LNCAP (cell line): ENCODE measurements around the gene CDX1.

Source experiments
- CTCF ChIP-seq: fragments of 450-650 bp; IDR thresholded peaks from 2 replicates; pipeline ENCODE4 v1.5.1; 2017; ENCODE audit warnings: mild to moderate bottlenecking

Gene CDX1

DNA sequence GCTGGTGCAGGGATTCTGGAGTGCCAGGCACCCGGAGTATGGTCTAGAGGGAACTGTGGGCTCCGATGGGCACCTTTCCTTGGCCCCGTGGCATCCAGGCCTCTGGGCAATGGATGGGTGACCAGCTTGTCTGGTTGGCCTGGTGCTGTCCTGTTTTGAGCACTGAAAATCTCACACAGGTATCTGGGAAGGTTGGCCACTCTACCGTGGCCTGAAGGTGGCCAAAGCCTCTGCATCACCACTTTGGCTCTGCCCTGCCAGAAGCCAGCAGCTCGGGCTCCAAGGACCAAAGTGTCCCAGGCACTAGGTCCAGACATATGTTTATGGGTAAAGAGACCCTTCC lies 52.1 kb downstream of the CDX1 start:
- TF ChIP-seq CTCF, result no peak

DNA sequence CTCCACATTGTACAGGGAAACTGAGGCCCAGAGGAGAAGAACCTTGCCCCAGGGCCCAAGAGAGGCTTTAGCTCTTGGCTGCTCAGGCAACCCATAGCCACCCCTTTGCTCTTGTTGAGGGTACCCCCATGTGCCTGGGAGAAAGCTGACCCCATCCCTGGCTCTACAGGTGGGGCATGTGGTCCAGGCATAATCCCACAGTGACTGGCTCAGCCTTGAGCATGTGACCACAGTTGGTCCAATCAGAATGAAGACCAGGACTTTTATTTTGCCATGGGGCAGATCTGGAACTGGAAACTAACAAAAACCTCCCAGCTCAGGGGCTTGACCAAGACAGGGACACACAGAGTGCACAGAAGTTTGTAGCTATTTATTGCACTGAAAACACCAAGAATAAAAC lies 52.6 kb downstream of the CDX1 start:
- no peak for TF ChIP-seq CTCF

GRCh38 chr5:150219861-150220260 lies 53.3 kb downstream of the CDX1 start:
- no peak for TF ChIP-seq CTCF

DNA sequence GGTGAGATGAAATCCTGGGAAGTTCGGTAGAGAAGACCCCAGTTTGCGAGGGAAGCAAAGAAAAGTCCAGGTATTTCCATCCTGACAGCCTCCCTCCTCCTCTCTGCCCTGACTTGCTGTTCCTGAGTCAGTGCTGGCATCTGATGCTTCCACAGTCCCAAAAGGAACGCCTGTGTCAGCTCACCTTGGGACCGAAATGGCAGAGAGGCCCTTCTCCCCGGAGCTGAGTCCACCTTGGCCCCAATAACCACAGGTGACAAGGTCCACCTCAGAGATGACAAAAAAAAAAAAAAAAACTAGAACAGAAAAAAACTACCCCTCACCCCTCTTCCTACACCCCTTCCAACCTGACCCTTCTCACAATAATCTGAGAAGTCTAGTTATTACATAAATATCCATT lies 54.9 kb downstream of the CDX1 start:
- TF ChIP-seq CTCF, result no peak

DNA sequence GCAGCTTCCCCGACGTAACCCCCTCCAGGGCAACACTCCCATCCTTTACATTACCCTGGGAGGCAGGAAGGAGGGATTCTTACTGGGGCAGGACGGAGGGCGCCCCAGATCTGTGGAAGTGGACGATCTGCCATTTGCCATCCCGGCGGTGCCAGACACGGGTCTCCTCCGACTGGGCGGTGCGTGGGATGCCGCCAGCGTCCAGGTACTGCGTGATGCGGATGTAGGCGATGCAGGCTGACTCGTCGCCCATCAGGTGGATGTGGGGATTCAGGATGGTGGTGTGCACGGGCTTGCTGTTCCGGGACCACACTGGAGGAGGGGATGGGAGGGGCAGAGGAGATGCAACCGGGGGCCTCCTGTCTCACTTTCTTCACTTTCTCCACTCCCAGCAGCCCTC lies 56.3 kb downstream of the CDX1 start:
- no peak for TF ChIP-seq CTCF

DNA sequence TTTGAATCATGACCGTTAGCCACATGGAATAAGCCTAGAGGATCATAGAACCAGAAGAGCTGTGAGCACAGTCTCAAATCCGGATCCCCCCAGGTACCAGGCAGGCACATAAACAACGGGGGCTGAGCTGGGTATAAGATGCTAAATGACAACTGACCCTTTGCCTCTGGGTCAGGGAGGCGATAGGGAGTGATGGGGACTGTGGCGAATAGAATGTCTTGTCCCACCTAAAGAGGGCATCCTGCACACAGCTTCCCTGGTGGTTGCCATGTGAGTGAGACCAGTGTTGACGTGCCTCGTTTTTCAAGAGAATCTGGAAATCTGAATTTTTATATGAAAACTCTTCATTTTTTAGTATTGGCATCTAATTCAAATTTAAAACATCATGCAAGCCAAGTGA lies 56.9 kb downstream of the CDX1 start:
- TF ChIP-seq CTCF, result no peak

- no peak for TF ChIP-seq CTCF
These were observed 58.0 kb downstream of the CDX1 start for GRCh38 chr5:150224483-150225027.

GRCh38 chr5:150227036-150227435 lies 60.5 kb downstream of the CDX1 start:
- TF ChIP-seq CTCF, result no peak
